Natural killer cell (primary cell): Measurements from ENCODE around the gene RAI14. TPM values are rescaled to one million over a fixed set of nuclear protein-coding genes. Genes with fewer than 3 reads are reported as not detected.

ENCODE experiments used
- ATAC-seq, 3 donors: fragments of 150-1000 bp in 2 of 3; fragments of 200-7000 bp in 1 of 3; cut with Tn5 transposase; 1 replicate in 1 of 3; 2 replicates in 2 of 3; pipeline ENCODE4 v1.10.0; 2021; ENCODE audit warnings: mild to moderate bottlenecking in 2 of 3, moderate library complexity in 2 of 3
- DNase-seq, 2 donors: peaks; one replicate each; pipeline versions ENCODE4 v3.0.0 to v3.0.0-alpha.2; 2013 to 2021; ENCODE audit warnings: mixed read lengths in 1 of 2
- H3K27ac ChIP-seq: one replicate; pipeline ENCODE4 v1.5.1; 2013; ENCODE audit warnings: mild to moderate bottlenecking, low read length
- H3K27me3 ChIP-seq: one replicate; pipeline ENCODE4 v1.6.1; 2013; ENCODE audit warnings: low read length; ENCODE audit not compliant: control insufficient read depth, insufficient read depth
- H3K36me3 ChIP-seq: one replicate; pipeline ENCODE4 v1.6.1; 2013; ENCODE audit warnings: low read length; ENCODE audit not compliant: control insufficient read depth, insufficient read depth
- H3K4me1 ChIP-seq: one replicate; pipeline ENCODE4 v1.6.1; 2013; ENCODE audit warnings: low read length; ENCODE audit not compliant: control insufficient read depth, insufficient read depth
- H3K4me3 ChIP-seq: one replicate; pipeline ENCODE4 v1.5.1; 2013; ENCODE audit warnings: low read length
- H3K9me3 ChIP-seq: one replicate; pipeline ENCODE4 v1.6.1; 2013; ENCODE audit warnings: low read length; ENCODE audit not compliant: control insufficient read depth, insufficient read depth
- H3K27ac Mint-ChIP-seq, 2 donors: one replicate each; pipeline ENCODE4 v1.8.0; 2022; ENCODE audit warnings: mild to moderate bottlenecking in 2 of 2, mixed read lengths in 2 of 2, moderate library complexity in 1 of 2
- H3K27me3 Mint-ChIP-seq, 2 donors: one replicate each; pipeline ENCODE4 v1.8.0; 2022; ENCODE audit warnings: low read depth in 2 of 2, mixed read lengths in 2 of 2
- H3K36me3 Mint-ChIP-seq: one replicate; pipeline ENCODE4 v1.8.0; 2022; ENCODE audit warnings: mixed read lengths
- H3K4me1 Mint-ChIP-seq, 2 donors: one replicate each; pipeline ENCODE4 v1.8.0; 2022; ENCODE audit warnings: mixed read lengths in 2 of 2
- H3K4me3 Mint-ChIP-seq: one replicate; pipeline ENCODE4 v1.8.0; 2022; ENCODE audit warnings: mild to moderate bottlenecking, moderate library complexity, mixed read lengths
- H3K9me3 Mint-ChIP-seq, 2 donors: one replicate each; pipeline ENCODE4 v1.8.0; 2022; ENCODE audit warnings: mixed read lengths in 2 of 2
- CTCF ChIP-seq: fragments of 200-600 bp; IDR thresholded peaks from one replicate; pipeline ENCODE4 v1.8.0; 2022; ENCODE audit warnings: antibody characterized with exemption
- WGBS: methylation state at CpG from one replicate; pipeline ENCODE4 v1.1.7; 2013; ENCODE audit warnings: missing lambda C conversion rate; ENCODE audit not compliant: insufficient coverage; 5-methylcytosine and 5-hydroxymethylcytosine counted together
- intact Hi-C: fragments of 100-400 bp; cut with micrococcal nuclease; formaldehyde crosslinking; loops from one replicate; pipeline ENCODE4 v1.14.2; 2022
- total RNA-seq, 4 donors: library from RNA; stranded (reverse); fragments of 120-200 nt in 1 of 4; gene quantifications; one replicate each; pipeline versions ENCODE4 v1.2.3 to v1.2.4, GENCODE V29; 2013 to 2022

Gene RAI14
- total RNA-seq, 3 donors from 2014 or later (not counting 1 experiment from before 2014, with no cell fraction given), result 0.40 to 2.9 (median 2.8) TPM

DNA sequence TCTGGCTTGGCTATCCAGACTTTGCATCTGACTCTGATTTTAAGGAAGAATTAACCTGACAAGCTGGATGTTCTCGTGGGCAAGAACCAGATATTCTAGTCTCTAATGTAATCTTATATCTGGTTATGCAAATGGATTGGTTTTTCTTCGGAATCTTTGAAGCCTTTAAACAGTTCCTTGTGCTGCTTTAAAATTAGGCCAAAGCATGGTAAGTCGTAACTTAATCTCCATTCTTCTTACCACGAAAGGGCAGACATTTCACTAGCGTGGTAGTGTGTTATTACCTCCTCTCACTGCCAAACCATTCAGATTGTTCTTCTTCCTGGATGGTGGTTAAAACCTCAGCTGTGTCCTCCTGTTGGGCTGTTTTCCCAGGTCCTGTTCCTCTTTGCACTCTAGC, 148.8 kb downstream of the RAI14 start:
- Histone ChIP-seq H3K4me1 (no peaks in the 10 kb centered on the region), H3K4me3 (no peak overlapping the region), H3K27ac (no peak overlapping the region), H3K9me3 (no peaks in the 10 kb centered on the region), H3K27me3 (no peaks in the 10 kb centered on the region), H3K36me3 (no peaks in the 10 kb centered on the region)
- Mint-ChIP-seq H3K27me3 (no peaks in the 10 kb centered on the region), H3K36me3 (no peaks in the 10 kb centered on the region), H3K27ac (no peak overlapping the region), H3K4me1 (no peaks in the 10 kb centered on the region), H3K4me3 (no peak overlapping the region), H3K9me3 (no peaks in the 10 kb centered on the region)
- DNase-seq, result no peak
- 57% methylated on average over 5 of the region's 5 CpGs for WGBS
- intact Hi-C loops, result no loop called here
- no peak for TF ChIP-seq CTCF
- ATAC-seq, result no peak

DNA sequence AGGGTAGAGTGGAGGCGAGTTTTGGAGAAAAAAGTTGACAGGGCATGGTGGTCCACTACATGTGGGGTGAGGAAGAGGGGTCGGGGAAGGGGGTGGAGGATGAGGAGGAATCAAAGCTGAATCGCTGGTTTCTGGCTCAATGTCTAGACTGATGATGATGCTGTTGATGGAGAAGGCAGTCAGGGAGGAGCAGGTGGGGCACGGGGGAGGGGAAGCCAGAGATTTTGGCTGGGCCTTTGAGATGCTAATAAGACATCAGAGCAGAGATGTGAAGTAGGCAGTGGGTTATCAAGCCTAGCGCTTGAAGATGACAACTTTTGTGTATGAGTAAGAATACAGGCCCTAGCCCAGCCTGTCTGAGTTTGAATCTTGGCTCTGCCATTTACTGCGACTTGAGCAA, 150.4 kb downstream of the RAI14 start:
- H3K4me1 Mint-ChIP-seq, result no peaks in the 10 kb centered on the region
- no peaks in the 10 kb centered on the region for H3K27me3 Mint-ChIP-seq
- WGBS, result 85% methylated on average over 6 of the region's 6 CpGs
- no peak overlapping the region for H3K4me3 ChIP-seq
- H3K27ac Mint-ChIP-seq, result no peak overlapping the region
- H3K27ac ChIP-seq, result no peak overlapping the region
- DNase-seq, result no peak
- no peaks in the 10 kb centered on the region for H3K9me3 Mint-ChIP-seq
- no peak for TF ChIP-seq CTCF
- H3K4me1 ChIP-seq, result no peaks in the 10 kb centered on the region
- ATAC-seq, result no peak
- H3K36me3 Mint-ChIP-seq, result no peaks in the 10 kb centered on the region
- H3K36me3 ChIP-seq, result no peaks in the 10 kb centered on the region
- H3K9me3 ChIP-seq, result no peaks in the 10 kb centered on the region
- intact Hi-C loops, result no loop called here
- H3K27me3 ChIP-seq, result no peaks in the 10 kb centered on the region
- no peak overlapping the region for H3K4me3 Mint-ChIP-seq

GRCh38 chr5:34811706-34812105, 155.6 kb downstream of the RAI14 start:
- ATAC-seq, result no peak
- Mint-ChIP-seq H3K4me3 (no peak overlapping the region), H3K27ac (no peak overlapping the region), H3K9me3 (no peaks in the 10 kb centered on the region), H3K36me3 (no peaks in the 10 kb centered on the region), H3K27me3 (no peaks in the 10 kb centered on the region), H3K4me1 (no peaks in the 10 kb centered on the region)
- Histone ChIP-seq H3K27me3 (no peaks in the 10 kb centered on the region), H3K4me3 (no peak overlapping the region), H3K27ac (no peak overlapping the region), H3K4me1 (no peaks in the 10 kb centered on the region), H3K9me3 (no peaks in the 10 kb centered on the region), H3K36me3 (no peaks in the 10 kb centered on the region)
- no peak for TF ChIP-seq CTCF
- intact Hi-C loops, result no loop called here
- 82% methylated on average over 1 of the region's 1 CpG for WGBS
- no peak for DNase-seq

- no peak overlapping the region for H3K4me3 Mint-ChIP-seq
- no peak overlapping the region for H3K4me3 ChIP-seq
- H3K27ac Mint-ChIP-seq, result no peak overlapping the region
- WGBS, result 73% methylated on average over 1 of the region's 3 CpGs
- H3K9me3 ChIP-seq, result no peaks in the 10 kb centered on the region
- H3K4me1 Mint-ChIP-seq, result no peaks in the 10 kb centered on the region
- H3K4me1 ChIP-seq, result no peaks in the 10 kb centered on the region
- H3K36me3 Mint-ChIP-seq, result no peaks in the 10 kb centered on the region
- no peaks in the 10 kb centered on the region for H3K27me3 Mint-ChIP-seq
- no peak overlapping the region for H3K27ac ChIP-seq
- DNase-seq (no peak), ATAC-seq (no peak)
- H3K27me3 ChIP-seq, result no peaks in the 10 kb centered on the region
- H3K36me3 ChIP-seq, result no peaks in the 10 kb centered on the region
- TF ChIP-seq CTCF, result no peak
- H3K9me3 Mint-ChIP-seq, result no peaks in the 10 kb centered on the region
- intact Hi-C loops, result no loop called here
These were observed 157.4 kb downstream of the RAI14 start for GRCh38 chr5:34813509-34813908.
